Mesendoderm (in vitro differentiated cells): ENCODE measurements around the gene COL25A1.

ENCODE experiments used
- DNase-seq: peaks from one replicate; pipeline ENCODE4 v3.0.0; 2013
- H2AK5ac ChIP-seq: 2 replicates; pipeline ENCODE4 v1.6.1; 2013; ENCODE audit warnings: low read length, inconsistent platforms
- H2BK120ac ChIP-seq: 2 replicates; pipeline ENCODE4 v1.6.1; 2013; ENCODE audit warnings: low read depth, mild to moderate bottlenecking, low read length, moderate library complexity, mixed read lengths
- H2BK15ac ChIP-seq: replicated peaks from 2 replicates; pipeline ENCODE4 v1.6.1; 2013; ENCODE audit warnings: low read depth, mild to moderate bottlenecking, moderate library complexity
- H2BK5ac ChIP-seq: 2 replicates; pipeline ENCODE4 v1.6.1; 2013; ENCODE audit warnings: low read length, inconsistent platforms
- H3K18ac ChIP-seq: 2 replicates; pipeline ENCODE4 v1.6.1; 2013; ENCODE audit warnings: mild to moderate bottlenecking, low read length, mixed read lengths
- H3K23ac ChIP-seq: one replicate; pipeline ENCODE4 v1.6.1; 2013; ENCODE audit warnings: low read length
- H3K27ac ChIP-seq: 2 replicates; pipeline ENCODE4 v1.5.1; 2013; ENCODE audit warnings: low read depth, mild to moderate bottlenecking, inconsistent platforms, low read length, moderate library complexity
- H3K27me3 ChIP-seq: 2 replicates; pipeline ENCODE4 v1.6.1; 2013; ENCODE audit warnings: low read length, control low read depth, mild to moderate bottlenecking, inconsistent platforms; ENCODE audit not compliant: insufficient read depth, poor library complexity
- H3K36me3 ChIP-seq: 2 replicates; pipeline ENCODE4 v1.6.1; 2013; ENCODE audit warnings: low read length, inconsistent platforms; ENCODE audit not compliant: control insufficient read depth, insufficient read depth
- H3K4ac ChIP-seq: one replicate; pipeline ENCODE4 v1.6.1; 2013; ENCODE audit warnings: low read depth, mild to moderate bottlenecking, low read length, moderate library complexity
- H3K4me1 ChIP-seq: 2 replicates; pipeline ENCODE4 v1.6.1; 2013; ENCODE audit warnings: low read depth, low read length, inconsistent platforms; ENCODE audit not compliant: control insufficient read depth
- H3K4me2 ChIP-seq: 2 replicates; pipeline ENCODE4 v1.6.1; 2013; ENCODE audit warnings: low read length
- H3K4me3 ChIP-seq: 2 replicates; pipeline ENCODE4 v1.5.1; 2013; ENCODE audit warnings: mild to moderate bottlenecking, low read length
- H3K56ac ChIP-seq: one replicate; pipeline ENCODE4 v1.6.1; 2013; ENCODE audit warnings: low read length
- H3K79me1 ChIP-seq: 2 replicates; pipeline ENCODE4 v1.6.1; 2013; ENCODE audit warnings: low read length, inconsistent platforms
- H3K79me2 ChIP-seq: 2 replicates; pipeline ENCODE4 v1.6.1; 2013; ENCODE audit warnings: mild to moderate bottlenecking, low read length; ENCODE audit not compliant: control insufficient read depth, insufficient read depth
- H3K9ac ChIP-seq: 2 replicates; pipeline ENCODE4 v1.6.1; 2013; ENCODE audit warnings: low read length, inconsistent platforms
- H4K5ac ChIP-seq: one replicate; pipeline ENCODE4 v1.6.1; 2013; ENCODE audit warnings: low read length
- H4K8ac ChIP-seq: one replicate; pipeline ENCODE4 v1.6.1; 2013; ENCODE audit warnings: low read depth, mild to moderate bottlenecking, control low read depth, low read length, moderate library complexity
- WGBS: extraction: QIAGEN DNeasy Blood & Tissue Kit; methylation state at CpG from one replicate; pipeline ENCODE4 v1.1.7; 2013; ENCODE audit warnings: low lambda C conversion rate, missing lambda C conversion rate; ENCODE audit not compliant: insufficient coverage; ENCODE audit errors: extremely low coverage; 5-methylcytosine and 5-hydroxymethylcytosine counted together

COL25A1 gene

GRCh38 chr4:109315341-109315740, 12.9 kb upstream of the COL25A1 start:
- H2AK5ac ChIP-seq = no peak overlapping the region
- no peak overlapping the region for H3K56ac ChIP-seq
- no peaks in the 10 kb centered on the region for H3K4me1 ChIP-seq
- H3K9ac ChIP-seq = no peak overlapping the region
- H3K79me1 ChIP-seq = no peaks in the 10 kb centered on the region
- no peak overlapping the region for H2BK120ac ChIP-seq
- no peak overlapping the region for H3K23ac ChIP-seq
- WGBS = no CpG with 5 or more reads among the region's 3 CpGs
- no peak overlapping the region for H3K4ac ChIP-seq
- H3K36me3 ChIP-seq = no peaks in the 10 kb centered on the region
- no peak overlapping the region for H3K18ac ChIP-seq
- H2BK15ac ChIP-seq = no peak overlapping the region
- H3K27ac ChIP-seq = no peak overlapping the region
- H4K8ac ChIP-seq = no peak overlapping the region
- no peaks in the 10 kb centered on the region for H3K27me3 ChIP-seq
- H3K4me2 ChIP-seq = no peak overlapping the region
- H3K79me2 ChIP-seq = no peaks in the 10 kb centered on the region
- no peak overlapping the region for H2BK5ac ChIP-seq
- H3K4me3 ChIP-seq = no peak overlapping the region
- no peak for DNase-seq
- H4K5ac ChIP-seq = no peak overlapping the region

DNA sequence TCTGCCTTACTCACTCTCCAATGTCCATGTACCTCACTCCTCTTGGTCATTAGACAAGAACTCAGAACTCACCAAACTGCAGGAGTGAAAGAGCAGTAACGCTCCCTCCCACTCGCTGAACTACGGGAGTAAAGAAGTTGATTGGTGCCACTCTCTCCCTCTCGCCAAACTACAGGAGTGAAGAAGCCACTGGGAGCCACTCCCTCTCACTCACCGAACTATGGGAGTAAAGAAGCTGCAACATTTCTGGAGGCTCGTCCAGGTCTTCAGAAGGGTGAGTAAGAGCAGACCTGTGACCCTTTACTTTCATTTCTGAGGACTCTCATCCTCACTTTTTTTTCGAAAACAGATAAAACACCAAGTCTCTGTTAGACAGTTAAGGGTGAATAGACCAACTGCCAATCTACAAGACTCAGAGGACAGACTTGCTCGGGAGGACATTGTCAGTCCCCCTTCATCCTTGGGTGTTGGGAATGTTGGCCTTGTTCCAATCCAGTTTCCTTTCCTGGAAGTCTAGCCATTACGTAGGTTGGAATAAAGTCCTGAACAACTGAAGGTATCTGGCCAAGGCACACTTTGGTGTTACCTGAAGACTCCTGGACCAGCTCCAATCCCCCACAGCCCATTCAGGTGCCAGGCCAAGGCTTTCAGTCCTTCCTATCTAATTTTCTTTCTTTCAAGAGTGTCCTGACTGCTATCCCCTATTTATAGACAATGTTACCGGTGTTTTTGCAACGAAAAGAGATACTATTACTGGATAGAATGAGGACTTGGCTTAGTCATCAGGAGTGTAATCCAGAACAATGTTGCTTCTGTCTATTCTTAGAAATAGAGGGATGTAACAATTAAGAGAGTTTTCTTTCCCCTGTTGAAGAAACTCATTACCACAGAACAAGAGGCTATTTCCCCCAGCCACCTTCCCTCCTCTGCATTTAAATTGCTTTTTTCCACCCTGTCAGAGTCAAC, 11.0 kb upstream of the COL25A1 start:
- H3K36me3 ChIP-seq = no peaks in the 10 kb centered on the region
- H4K8ac ChIP-seq = no peak overlapping the region
- DNase-seq = peak; percentile 40
- no peak overlapping the region for H2BK5ac ChIP-seq
- no peak overlapping the region for H4K5ac ChIP-seq
- no peaks in the 10 kb centered on the region for H3K27me3 ChIP-seq
- H3K56ac ChIP-seq = no peak overlapping the region
- no peaks in the 10 kb centered on the region for H3K79me2 ChIP-seq
- H3K18ac ChIP-seq = no peak overlapping the region
- H3K79me1 ChIP-seq = no peaks in the 10 kb centered on the region
- H3K9ac ChIP-seq = no peak overlapping the region
- H2AK5ac ChIP-seq = no peak overlapping the region
- no peaks in the 10 kb centered on the region for H3K4me1 ChIP-seq
- no peak overlapping the region for H3K23ac ChIP-seq
- H3K4me2 ChIP-seq = no peak overlapping the region
- no peak overlapping the region for H2BK15ac ChIP-seq
- no peak overlapping the region for H3K4me3 ChIP-seq
- no peak overlapping the region for H2BK120ac ChIP-seq
- no peak overlapping the region for H3K27ac ChIP-seq
- no peak overlapping the region for H3K4ac ChIP-seq
- WGBS = no CpG with 5 or more reads among the region's 11 CpGs

GRCh38 chr4:109303140-109303496, 660 bp upstream of the COL25A1 start:
- no peak overlapping the region for H4K8ac ChIP-seq
- H3K79me2 ChIP-seq = no peaks in the 10 kb centered on the region
- H3K23ac ChIP-seq = no peak overlapping the region
- DNase-seq = peak; percentile 88
- peak overlapping the region; percentile 78 for H3K4me2 ChIP-seq
- no peaks in the 10 kb centered on the region for H3K4me1 ChIP-seq
- no peak overlapping the region for H2AK5ac ChIP-seq
- H3K79me1 ChIP-seq = no peaks in the 10 kb centered on the region
- no peaks in the 10 kb centered on the region for H3K36me3 ChIP-seq
- peak overlapping the region; percentile 39 for H3K4me3 ChIP-seq
- H3K27me3 ChIP-seq = peaks cover 4% of the 10 kb centered on the region
- peak overlapping the region; percentile 61 for H3K9ac ChIP-seq
- no peak overlapping the region for H2BK15ac ChIP-seq
- H3K27ac ChIP-seq = peak overlapping the region; percentile 60
- peak overlapping the region; percentile 52 for H3K18ac ChIP-seq
- H2BK5ac ChIP-seq = peak overlapping the region; percentile 39
- no peak overlapping the region for H2BK120ac ChIP-seq
- no peak overlapping the region for H4K5ac ChIP-seq
- no peak overlapping the region for H3K4ac ChIP-seq
- H3K56ac ChIP-seq = peak overlapping the region; percentile 83
- WGBS = no CpG with 5 or more reads among the region's 10 CpGs

DNA sequence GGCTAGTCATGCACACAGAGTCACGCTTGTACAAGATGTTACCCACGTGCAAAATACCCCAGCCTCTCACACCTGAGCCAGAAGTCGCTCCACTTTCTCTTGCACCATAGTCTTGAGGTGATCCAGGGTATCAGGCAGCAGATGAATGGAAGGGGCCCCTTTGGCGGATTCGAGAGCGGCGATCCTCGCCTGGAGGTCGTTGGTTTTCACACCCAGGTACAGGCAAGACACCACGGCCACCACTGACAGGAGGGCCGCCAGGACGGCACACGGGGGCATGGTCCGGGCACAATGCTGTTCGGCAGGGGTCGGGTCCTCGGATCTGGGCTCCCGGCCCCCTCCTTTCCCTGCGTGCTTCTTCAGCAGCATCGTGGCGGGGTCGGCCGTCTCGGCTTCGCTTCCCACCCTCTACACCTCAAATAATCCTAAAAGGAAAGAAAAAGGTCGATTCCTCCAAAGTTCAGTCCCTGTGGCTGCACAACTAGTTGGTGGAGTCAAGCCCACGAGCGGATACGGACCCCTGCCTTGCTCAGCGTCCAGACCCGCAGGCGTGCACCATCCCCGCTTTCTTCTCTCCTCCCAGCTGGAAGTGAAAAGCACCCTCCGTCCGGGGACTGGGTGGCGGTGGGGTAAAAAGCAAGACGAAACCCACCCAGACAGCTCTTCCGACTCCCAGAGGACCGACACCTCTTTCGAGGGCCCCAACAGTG, 652 bp downstream of the COL25A1 start:
- Histone ChIP-seq H4K8ac (no peak overlapping the region), H3K56ac (peak overlapping the region; percentile 77), H3K79me1 (no peaks in the 10 kb centered on the region), H3K23ac (peak overlapping the region; percentile 57), H3K4me3 (peak overlapping the region; percentile 39), H3K27me3 (peaks cover 4% of the 10 kb centered on the region), H2BK5ac (no peak overlapping the region), H3K36me3 (no peaks in the 10 kb centered on the region), H3K4me1 (no peaks in the 10 kb centered on the region), H4K5ac (no peak overlapping the region), H3K4ac (peak overlapping the region; percentile 22), H2BK15ac (no peak overlapping the region), H3K4me2 (peak overlapping the region; percentile 73), H3K27ac (no peak overlapping the region), H3K79me2 (no peaks in the 10 kb centered on the region), H2BK120ac (no peak overlapping the region), H2AK5ac (no peak overlapping the region), H3K9ac (peak overlapping the region; percentile 55), H3K18ac (no peak overlapping the region)
- no CpG with 5 or more reads among the region's 40 CpGs for WGBS
- peak; percentile 17 for DNase-seq

- no peak overlapping the region for H3K4me3 ChIP-seq
- no peaks in the 10 kb centered on the region for H3K36me3 ChIP-seq
- H4K5ac ChIP-seq = no peak overlapping the region
- no peak overlapping the region for H2BK5ac ChIP-seq
- no peak overlapping the region for H3K23ac ChIP-seq
- H4K8ac ChIP-seq = no peak overlapping the region
- H3K4ac ChIP-seq = no peak overlapping the region
- no peak overlapping the region for H3K18ac ChIP-seq
- no peak overlapping the region for H3K27ac ChIP-seq
- H3K79me1 ChIP-seq = no peaks in the 10 kb centered on the region
- WGBS = no CpG with 5 or more reads among the region's 3 CpGs
- peak; percentile 70 for DNase-seq
- no peak overlapping the region for H2BK15ac ChIP-seq
- no peaks in the 10 kb centered on the region for H3K79me2 ChIP-seq
- H3K4me1 ChIP-seq = no peaks in the 10 kb centered on the region
- H2BK120ac ChIP-seq = no peak overlapping the region
- no peak overlapping the region for H3K9ac ChIP-seq
- H3K56ac ChIP-seq = no peak overlapping the region
- no peak overlapping the region for H2AK5ac ChIP-seq
- H3K4me2 ChIP-seq = no peak overlapping the region
- peaks cover 4% of the 10 kb centered on the region for H3K27me3 ChIP-seq
Observed at GRCh38 chr4:109298279-109299010, 4.0 kb downstream of the COL25A1 start.
